ENCODE measurements around the gene DIP2C. TPM values are rescaled to one million over a fixed set of nuclear protein-coding genes. Genes with fewer than 3 reads are reported as not detected.

The DIP2C gene
- total and polyA plus RNA-seq, 2 donors from 2014 or later: 6.2 to 22.6 TPM

- FAIRE-seq: no peak
- TF ChIP-seq, protein P1, sequence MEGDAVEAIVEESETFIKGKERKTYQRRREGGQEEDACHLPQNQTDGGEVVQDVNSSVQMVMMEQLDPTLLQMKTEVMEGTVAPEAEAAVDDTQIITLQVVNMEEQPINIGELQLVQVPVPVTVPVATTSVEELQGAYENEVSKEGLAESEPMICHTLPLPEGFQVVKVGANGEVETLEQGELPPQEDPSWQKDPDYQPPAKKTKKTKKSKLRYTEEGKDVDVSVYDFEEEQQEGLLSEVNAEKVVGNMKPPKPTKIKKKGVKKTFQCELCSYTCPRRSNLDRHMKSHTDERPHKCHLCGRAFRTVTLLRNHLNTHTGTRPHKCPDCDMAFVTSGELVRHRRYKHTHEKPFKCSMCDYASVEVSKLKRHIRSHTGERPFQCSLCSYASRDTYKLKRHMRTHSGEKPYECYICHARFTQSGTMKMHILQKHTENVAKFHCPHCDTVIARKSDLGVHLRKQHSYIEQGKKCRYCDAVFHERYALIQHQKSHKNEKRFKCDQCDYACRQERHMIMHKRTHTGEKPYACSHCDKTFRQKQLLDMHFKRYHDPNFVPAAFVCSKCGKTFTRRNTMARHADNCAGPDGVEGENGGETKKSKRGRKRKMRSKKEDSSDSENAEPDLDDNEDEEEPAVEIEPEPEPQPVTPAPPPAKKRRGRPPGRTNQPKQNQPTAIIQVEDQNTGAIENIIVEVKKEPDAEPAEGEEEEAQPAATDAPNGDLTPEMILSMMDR (IDR thresholded peaks at IDR 0.05; ENCODE audit: borderline replicate concordance, extremely low read depth, insufficient read depth): no peak
- intact Hi-C loops (cut with DNase I): no loop called here
- Histone ChIP-seq H3K9me3 (ENCODE audit: control insufficient read depth in 2 of 3, insufficient read depth in 1 of 3, low read length in 3 of 3) (no peaks in the 10 kb centered on the region), H3K27ac (ENCODE audit: low read depth in 2 of 2, low read length in 2 of 2) (no peak overlapping the region), H3K36me3 (ENCODE audit: control insufficient read depth in 2 of 3, insufficient read depth in 3 of 3, low read length in 3 of 3) (no peaks in the 10 kb centered on the region), H3K4me3 (ENCODE audit: low read length in 3 of 3) (no peak overlapping the region), H3K4me1 (ENCODE audit: control insufficient read depth in 2 of 3, insufficient read depth in 2 of 3, low read depth in 1 of 3, low read length in 3 of 3) (peaks cover under 1 to 24% (median 12%) of the 10 kb centered on the region in 3 donors), H3K9ac (ENCODE audit: low read length in 3 of 3) (no peak overlapping the region), H3K27me3 (ENCODE audit: control insufficient read depth, insufficient read depth, low read length) (no peaks in the 10 kb centered on the region)
- DNase-seq: peak in 1 of 5 donors; percentile 59
These were observed 71.1 kb downstream of the DIP2C start for GRCh38 chr10:618229-618989.

DNA sequence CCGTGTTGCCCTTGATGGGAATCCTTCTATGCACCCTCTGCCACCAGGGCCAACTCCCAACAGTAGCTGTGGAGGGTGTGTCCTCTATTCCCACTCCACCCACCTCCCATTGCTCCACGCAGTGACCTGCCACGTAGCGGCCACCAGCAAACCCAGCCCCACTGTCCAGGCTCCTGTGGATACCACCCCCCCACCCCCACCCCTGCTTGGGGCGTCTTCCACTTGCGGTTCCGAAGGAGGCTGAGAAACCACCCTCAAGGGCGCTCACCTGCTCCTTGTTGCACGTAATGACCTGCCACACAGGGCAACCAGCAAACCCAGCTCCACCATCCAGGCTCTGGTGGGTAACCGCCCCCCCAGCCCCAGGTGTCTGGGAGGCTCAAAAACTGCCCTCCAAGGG, 72.0 kb downstream of the DIP2C start:
- peak in 1 of 5 donors; percentile 41 for DNase-seq
- peaks cover 2 to 21% (median 17%) of the 10 kb centered on the region in 3 donors for H3K4me1 ChIP-seq (ENCODE audit: control insufficient read depth in 2 of 3, insufficient read depth in 2 of 3, low read depth in 1 of 3, low read length in 3 of 3)
- intact Hi-C loops (cut with DNase I): no loop called here
- H3K36me3 ChIP-seq (ENCODE audit: control insufficient read depth in 2 of 3, insufficient read depth in 3 of 3, low read length in 3 of 3): no peaks in the 10 kb centered on the region
- no peaks in the 10 kb centered on the region for H3K27me3 ChIP-seq (ENCODE audit: control insufficient read depth, insufficient read depth, low read length)
- no peak overlapping the region for H3K4me3 ChIP-seq (ENCODE audit: low read length in 3 of 3)
- no peak overlapping the region for H3K27ac ChIP-seq (ENCODE audit: low read depth in 2 of 2, low read length in 2 of 2)
- FAIRE-seq: no peak
- H3K9ac ChIP-seq (ENCODE audit: low read length in 3 of 3): no peak overlapping the region
- no peaks in the 10 kb centered on the region for H3K9me3 ChIP-seq (ENCODE audit: control insufficient read depth in 2 of 3, insufficient read depth in 1 of 3, low read length in 3 of 3)
- TF ChIP-seq, protein P1 (IDR thresholded peaks at IDR 0.05; ENCODE audit: borderline replicate concordance, extremely low read depth, insufficient read depth): no peak

DNA sequence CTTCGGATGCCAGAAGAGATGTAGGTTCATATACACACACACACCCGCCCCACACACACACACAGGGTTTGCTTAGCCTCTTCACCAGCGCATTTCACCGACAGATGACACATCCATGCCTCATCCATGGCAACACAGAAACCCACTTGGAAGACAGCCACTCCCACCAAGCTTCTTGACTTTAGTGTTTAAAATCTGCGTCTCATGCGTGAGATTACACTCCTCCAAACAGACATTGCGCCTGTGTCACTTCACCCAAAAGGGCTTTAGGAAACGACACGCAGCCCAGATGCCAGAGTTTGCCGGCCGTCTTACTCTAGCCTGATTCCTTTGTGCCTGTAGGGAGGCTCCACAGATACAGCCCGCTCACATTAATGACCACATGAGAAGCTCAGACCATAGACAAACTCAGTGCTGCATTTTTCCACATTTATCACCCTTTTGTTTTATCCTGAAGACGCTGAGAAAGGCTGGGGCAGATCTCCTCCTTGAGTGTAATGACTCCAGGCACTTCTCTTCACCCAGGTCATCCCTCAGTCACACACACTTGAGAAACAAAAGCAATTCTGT, 73.8 kb downstream of the DIP2C start:
- Histone ChIP-seq H3K9ac (ENCODE audit: low read length in 3 of 3) (no peak overlapping the region), H3K4me1 (ENCODE audit: control insufficient read depth in 2 of 3, insufficient read depth in 2 of 3, low read depth in 1 of 3, low read length in 3 of 3) (peaks cover 2 to 17% (median 16%) of the 10 kb centered on the region in 3 donors), H3K4me3 (ENCODE audit: low read length in 3 of 3) (no peak overlapping the region), H3K27ac (ENCODE audit: low read depth in 2 of 2, low read length in 2 of 2) (no peak overlapping the region), H3K27me3 (ENCODE audit: control insufficient read depth, insufficient read depth, low read length) (no peaks in the 10 kb centered on the region), H3K36me3 (ENCODE audit: control insufficient read depth in 2 of 3, insufficient read depth in 3 of 3, low read length in 3 of 3) (no peaks in the 10 kb centered on the region), H3K9me3 (ENCODE audit: control insufficient read depth in 2 of 3, insufficient read depth in 1 of 3, low read length in 3 of 3) (no peaks in the 10 kb centered on the region)
- FAIRE-seq (no peak), DNase-seq (no peak)
- intact Hi-C loops (cut with DNase I): no loop called here
- TF ChIP-seq, protein P1 (IDR thresholded peaks at IDR 0.05; ENCODE audit: borderline replicate concordance, extremely low read depth, insufficient read depth): no peak

Data from kidney (tissue), 14 donors.